ENCODE results near the gene PRKD1.

Gene PRKD1

DNA sequence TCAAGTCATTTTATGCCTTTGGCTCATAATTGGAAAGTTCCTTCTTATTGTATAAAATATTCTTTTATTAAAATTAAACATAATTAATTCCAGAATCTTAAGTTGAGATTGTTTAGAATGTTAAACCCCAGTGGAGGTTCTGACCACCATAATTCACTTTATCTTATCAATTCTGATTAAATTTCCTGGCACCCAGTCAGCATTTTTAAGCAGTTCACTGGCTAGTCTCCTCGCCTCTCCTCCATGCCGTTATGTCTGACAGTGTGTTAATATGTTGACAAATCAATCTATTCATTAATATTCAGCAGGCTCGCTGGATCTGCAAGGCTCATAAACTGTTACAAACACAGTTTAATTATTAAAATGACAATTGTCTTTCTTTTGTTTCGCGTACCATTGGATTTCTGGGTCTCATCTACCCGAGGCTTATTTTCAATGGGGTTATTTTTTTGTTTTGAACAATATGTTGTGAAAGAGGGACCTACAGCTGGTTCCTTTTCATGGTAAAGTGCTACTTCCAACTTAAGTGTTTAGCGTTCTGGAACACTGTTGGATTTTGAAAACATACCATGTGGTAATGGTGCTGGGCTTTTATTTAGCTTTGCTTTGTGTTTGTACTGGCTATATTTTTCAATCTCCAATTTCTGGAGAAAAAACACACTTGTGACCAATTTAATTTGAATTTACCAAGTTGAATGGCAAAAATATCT lies 339.7 kb downstream of the PRKD1 start:
- no peak for DNase-seq

DNA sequence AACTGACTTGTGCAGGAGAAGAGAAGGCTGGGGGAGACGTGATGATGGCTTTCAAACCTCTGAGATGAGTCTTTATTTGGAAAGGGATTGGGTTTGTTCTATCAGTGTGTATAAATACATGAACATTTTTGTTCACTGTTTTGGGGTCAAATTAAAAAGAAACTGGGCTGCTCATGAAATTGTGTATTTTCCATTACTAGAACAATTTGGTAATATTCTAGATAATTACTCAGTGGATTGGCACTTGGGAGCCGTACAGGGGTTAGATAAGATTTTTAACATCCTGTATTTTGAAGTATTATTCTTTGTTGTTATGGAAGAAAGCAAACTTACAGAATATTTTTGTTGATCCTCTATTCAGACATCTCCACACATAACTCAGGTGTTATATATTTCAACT lies 340.6 kb downstream of the PRKD1 start:
- DNase-seq, result no peak

DNA sequence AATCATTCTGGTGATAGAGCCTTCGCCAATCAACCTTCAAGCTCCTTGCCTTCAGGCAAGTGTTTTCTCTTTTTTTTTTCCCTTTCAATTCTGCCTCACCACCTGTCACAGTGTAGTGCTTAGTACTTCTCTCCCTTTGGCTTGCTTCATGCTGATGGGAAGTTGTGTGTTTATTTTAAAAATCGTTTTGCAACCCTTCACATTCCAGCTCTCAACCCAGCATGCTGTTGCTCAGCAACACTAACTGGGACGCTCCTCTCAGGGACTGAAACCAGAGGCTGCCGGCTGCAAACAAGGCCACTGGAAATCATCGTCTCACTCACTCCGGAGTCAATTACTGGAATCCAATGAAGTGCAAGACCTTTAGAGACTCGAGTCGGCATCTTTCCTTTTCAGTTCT lies 342.7 kb downstream of the PRKD1 start:
- DNase-seq, result no peak

DNA sequence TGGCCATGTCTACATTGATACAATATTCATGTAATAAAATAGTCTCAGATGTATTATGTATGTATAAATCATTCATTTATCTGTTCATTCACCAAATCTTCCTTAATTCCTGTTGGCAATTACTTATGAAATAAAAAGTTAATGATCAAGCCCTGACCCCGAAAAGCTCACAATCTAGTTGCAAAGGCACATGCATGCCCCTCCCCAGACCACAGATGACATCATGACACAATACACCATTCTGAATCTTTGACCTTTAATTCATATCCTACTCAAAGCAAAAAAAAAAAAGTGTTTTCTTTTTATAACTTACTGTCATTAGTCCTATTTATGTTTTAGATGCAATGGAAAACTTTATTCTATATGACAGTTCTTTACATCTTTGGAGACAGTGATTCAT lies 346.9 kb downstream of the PRKD1 start:
- no peak for DNase-seq

DNA sequence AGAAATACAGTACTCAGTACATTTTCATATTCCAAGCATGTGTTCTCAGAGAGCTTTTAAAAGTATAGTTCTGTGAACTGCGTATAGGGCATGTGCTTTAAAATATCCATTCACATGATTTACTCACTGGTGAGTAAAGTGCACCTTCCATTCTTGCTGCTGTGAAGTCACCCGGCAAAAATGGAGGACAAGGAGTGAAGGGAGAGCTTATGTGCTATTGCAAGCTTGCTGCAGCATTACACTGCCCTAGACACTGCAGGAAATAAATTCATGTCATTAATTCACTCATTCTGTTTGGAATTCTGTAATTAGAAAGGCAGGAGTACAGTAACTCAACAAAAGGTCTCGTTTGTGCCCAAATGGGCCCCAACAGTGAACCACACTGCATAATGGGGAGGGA lies 347.8 kb downstream of the PRKD1 start:
- DNase-seq, result no peak

DNA sequence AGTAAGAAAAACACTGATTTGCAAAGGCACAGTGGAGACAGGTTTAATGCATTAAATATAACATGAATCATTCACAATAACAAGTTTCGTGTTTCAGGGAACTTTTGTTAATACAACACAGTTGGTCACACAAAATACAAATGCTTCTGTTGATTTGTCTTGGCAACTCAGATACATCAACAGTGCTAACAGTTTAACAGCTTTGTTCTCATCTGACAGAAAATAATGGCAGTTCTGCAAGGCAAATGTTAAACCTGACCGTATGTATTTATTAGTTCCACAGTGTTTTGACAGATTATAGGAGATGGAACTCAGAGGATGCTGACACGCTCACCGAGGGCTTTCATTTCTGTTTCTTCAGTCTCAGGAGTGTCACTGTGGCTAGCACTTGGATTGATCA lies 350.7 kb downstream of the PRKD1 start:
- no peak for DNase-seq

DNA sequence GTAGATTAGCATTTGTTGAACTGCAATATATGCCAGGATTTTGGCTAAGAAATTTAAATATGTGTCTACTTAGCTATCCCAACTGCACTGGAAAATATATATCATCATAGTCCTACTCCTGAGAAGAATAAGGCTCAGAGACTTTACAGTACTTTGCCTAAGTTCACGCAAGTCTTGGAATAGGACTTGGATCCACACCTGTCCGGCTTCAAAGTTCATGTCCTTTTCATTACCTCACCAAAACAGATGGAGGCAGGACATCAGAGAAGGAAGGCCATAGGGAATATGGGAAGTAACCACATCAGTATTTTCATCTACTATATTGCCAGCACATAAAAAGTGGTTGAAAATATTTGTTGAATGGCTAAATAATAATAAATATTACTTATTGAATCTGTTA lies 358.5 kb downstream of the PRKD1 start:
- no peak for DNase-seq

DNA sequence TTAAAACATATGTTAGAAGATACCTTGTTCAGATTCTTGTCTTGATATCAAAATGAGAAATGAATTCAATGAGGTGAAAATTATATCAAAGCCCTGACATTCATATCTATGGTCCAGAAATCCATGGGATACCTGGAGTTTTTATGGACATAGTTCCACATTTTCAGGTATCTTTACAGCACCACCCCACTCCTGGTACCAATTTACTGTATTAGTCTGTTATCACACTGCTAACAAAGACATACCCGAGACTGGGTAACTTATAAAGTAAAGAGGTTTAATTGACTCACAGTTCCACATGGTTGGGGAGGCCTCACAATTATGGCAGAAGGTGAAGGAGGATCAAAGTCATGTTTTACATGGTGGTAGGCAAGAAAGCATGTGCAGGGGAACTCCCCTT lies 361.5 kb downstream of the PRKD1 start:
- no peak for DNase-seq

DNA sequence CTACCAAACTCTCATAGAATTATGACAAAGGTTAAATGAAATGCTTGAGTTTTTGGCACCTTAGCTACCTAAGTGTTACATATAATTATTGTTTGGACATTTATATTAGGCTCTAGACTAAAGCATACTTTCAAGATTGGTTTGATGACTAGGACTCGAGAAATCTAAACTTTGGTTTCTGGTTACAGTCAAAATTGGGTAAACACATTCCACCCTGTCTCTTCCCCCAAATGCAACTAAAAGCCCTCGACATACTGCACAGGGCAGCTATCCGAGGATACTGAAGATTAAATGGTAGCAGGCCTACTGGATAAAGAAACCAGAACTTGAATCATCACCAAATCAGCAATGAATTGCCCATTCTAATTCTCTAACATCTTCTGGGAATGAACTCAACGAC lies 369.1 kb downstream of the PRKD1 start:
- DNase-seq, result no peak

DNA sequence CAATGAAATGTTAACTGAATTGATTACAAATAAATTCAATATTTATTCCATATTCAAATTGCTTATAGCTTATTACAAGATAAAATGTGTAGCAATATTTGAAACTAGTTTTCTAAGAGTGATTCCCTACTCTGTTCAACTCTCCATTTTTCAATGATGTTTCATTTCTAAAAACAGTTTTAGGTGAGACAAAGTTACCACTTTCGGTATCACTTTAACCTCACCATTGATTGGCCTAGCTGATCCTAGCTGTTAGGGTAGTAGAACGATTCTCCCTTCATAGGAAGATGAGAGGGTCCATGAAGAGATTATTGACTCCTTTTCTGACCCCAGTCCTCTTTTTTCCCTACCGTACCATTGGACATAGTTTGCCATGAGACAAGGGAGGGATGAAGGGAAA lies 373.3 kb downstream of the PRKD1 start:
- no peak for DNase-seq

DNA sequence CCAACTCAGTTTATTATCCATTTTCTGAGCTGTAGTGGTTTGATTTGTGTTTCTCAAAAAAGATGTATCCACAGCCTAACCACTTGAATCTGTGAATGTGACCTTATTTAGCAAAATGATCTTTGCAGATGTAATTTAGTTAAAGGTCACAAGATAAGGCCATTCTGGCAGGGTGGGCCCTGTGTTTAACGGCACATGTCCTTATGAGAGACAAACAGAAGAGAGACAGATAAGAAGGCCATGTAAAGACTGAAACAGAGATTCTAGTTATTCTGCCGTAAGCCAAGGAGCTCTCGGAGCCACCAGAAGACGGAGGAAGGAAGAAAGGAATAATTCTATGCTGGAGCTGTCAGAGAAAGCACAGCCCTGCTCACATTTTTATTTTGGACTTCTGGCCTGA lies 374.2 kb downstream of the PRKD1 start:
- no peak for DNase-seq

DNA sequence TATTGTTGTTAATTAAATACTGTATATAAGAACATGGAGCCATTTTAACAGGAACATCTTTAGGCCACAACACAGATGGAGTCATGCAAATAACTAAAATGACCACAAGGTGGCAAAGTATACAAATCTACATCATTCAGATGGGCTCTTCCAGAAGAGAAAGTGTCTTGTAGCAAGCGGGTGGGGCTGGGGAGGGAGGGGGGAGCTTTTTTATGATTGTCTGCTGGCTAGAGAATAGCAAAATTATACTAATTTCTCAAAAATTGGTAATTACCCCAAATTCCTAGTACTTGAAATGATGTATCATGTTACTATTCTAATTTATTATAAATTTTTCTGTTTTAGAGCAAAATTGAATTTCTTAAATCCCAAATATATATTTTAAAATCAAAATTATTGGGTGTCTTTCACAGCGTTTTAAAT lies 378.7 kb downstream of the PRKD1 start:
- peak; percentile 18 to 60 (median 40) for DNase-seq

DNA sequence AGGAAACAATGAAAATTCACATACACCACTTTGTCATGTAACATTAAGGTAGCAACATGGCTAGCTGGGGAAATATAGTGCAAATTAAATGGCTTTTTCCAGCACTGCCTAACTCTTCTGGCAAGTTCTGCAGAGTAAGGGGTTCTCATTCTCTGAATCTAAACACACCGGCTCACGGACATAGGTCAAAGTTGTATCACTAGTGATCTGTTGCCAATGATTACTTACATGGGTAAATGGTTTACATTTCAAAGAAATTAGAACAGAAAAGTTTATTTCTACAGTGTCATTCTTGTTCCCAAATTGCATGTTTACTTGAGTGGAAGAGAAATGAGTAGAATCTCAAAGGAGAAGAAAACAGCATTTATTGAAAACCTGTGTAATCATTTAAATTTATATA lies 381.9 kb downstream of the PRKD1 start:
- no peak for DNase-seq

DNA sequence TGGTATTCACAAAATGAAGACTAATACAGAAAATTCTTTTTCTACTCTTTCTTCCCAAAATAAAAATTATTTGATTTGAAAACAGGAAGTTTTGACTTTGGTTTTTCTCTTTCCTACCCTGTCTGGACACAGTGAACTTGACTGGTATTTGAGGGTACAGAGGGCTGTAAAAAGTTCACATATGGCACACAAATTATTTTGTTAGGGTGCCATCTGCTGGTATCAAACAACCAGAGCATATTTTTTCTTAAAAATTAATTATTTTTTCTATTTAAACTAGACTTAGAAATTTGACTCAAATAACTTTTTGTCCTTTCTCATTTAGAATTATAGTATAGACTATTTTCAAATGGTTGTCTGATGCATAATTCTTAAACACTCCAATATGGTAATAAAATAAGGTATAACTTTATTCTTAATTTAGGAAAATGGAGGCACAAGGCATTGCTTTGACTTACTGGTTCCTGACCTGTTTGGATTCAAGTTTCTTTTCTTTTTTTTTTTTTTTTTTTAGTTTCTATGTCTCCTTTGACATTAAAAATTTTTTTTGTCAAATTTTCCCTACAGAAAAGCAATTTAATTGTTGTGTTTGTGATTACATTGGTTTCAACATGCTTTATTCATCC lies 390.6 kb downstream of the PRKD1 start:
- peak in 3 of 4 experiments; percentile 2 to 7 (median 5) for DNase-seq

DNA sequence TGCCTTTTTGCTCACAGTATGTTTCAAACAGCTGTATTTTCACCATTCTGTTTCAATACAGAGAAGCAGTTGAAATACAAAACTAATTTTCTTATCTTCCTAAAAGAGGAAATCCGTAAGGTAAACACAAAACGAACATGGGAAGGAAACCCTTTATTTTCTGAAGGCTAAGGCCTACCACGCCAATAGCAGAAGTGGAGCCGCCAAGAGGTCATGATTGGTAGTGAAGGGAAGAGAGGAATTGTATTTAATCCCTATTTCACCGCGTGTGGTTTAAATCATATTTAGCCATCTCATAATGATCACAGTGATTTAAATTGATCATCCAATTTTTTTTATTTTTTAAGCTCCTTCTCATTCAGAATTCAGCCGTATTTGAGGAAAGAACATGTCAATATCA lies 398.2 kb downstream of the PRKD1 start:
- peak in 2 of 4 experiments; percentile 4 to 9 for DNase-seq

DNA sequence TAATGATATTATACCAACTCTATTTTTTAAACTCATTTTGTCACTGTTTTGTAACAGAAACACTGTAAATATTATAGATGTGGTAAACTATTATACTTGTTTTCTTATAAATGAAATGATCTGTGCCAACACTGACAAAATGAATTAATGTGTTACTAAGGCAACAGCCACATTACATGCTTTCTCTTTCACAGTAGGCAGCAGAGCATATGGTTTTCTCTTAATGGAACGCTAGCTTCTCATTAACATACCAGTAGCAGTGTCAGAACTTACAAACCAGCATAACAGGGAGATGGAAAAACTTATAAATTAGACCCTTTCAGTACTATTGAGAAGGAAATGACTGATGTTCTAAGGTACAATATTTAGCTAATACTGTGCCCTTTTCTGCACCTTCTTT lies 398.8 kb downstream of the PRKD1 start:
- DNase-seq, result no peak

DNA sequence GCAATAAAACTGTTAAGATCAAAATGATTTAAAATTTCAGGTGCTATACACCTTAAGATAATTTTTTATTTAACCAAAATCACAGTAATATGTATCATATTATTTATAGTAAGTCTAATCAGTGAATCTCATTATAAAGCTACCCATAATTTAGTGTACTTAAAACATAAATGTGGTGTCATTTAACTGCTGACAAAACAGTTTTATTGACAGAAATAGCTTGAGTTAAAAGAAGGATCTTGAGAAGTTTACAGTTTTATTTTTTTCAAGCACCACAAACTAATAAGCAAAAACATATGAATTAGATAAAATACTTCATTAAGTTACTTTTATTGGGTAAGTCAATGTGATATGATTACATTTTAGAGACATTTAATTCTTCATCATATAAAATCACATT lies 400.4 kb downstream of the PRKD1 start:
- no peak for DNase-seq
